Measurements from ENCODE around the gene PRTG. TPM values are rescaled to one million over a fixed set of nuclear protein-coding genes. Genes with fewer than 3 reads are reported as not detected.
A peak's percentile ranks its signal among the peaks of the same experiment; 100 is the strongest.

Gene PRTG
- total and polyA plus RNA-seq, 2 experiments from 2014 or later: 0.63 to 3.4 TPM

GRCh38 chr15:55673287-55673686 lies 69.7 kb downstream of the PRTG start:
- ATAC-seq (peak; percentile 51; the same call in 2 of the 3 replicates), DNase-seq (ENCODE audit: low spot score) (no peak)
- Histone ChIP-seq H2AFZ (no peak overlapping the region), H3K79me2 (replicated peaks; ENCODE audit: insufficient read depth) (no peaks in the 10 kb centered on the region), H3K9me2 (ENCODE audit: insufficient read depth) (no peaks in the 10 kb centered on the region), H3K27me3 (ENCODE audit: insufficient read depth) (no peaks in the 10 kb centered on the region), H3F3A (replicated peaks; ENCODE audit: low read depth) (no peaks in the 10 kb centered on the region), H3K36me3 (ENCODE audit: insufficient read depth) (no peaks in the 10 kb centered on the region), H3K4me1 (ENCODE audit: insufficient read depth) (peaks cover 13% of the 10 kb centered on the region), H3K4me3 (no peak overlapping the region), H3K27ac (ENCODE audit: low read depth) (no peak overlapping the region), H4K20me1 (replicated peaks; ENCODE audit: insufficient read depth) (no peaks in the 10 kb centered on the region), H3K4me2 (no peak overlapping the region)
- H3K27ac Mint-ChIP-seq: no peak overlapping the region; the same call in 1 of the 2 replicates
- H3K27me3 Mint-ChIP-seq (ENCODE audit: insufficient read depth, low read depth, poor library complexity): peaks cover 4% of the 10 kb centered on the region
- H3K9me3 Mint-ChIP-seq: no peaks in the 10 kb centered on the region
- TF ChIP-seq STAT1 (IDR thresholded peaks at IDR 0.05; ENCODE audit: unreplicated experiment): no peak
- no peak for TF ChIP-seq REST (IDR thresholded peaks at IDR 0.05; ENCODE audit: unreplicated experiment)
- no peak for TF ChIP-seq NANOG (IDR thresholded peaks at IDR 0.05; ENCODE audit: borderline replicate concordance)
- no peak for TF ChIP-seq EZH2 (IDR thresholded peaks at IDR 0.05; ENCODE audit: low read depth, unreplicated experiment)
- no peak for TF ChIP-seq EZH2phosphoT487 (IDR thresholded peaks at IDR 0.05; ENCODE audit: unreplicated experiment)
- no peak for TF ChIP-seq JUNB (IDR thresholded peaks at IDR 0.05; ENCODE audit: unreplicated experiment)
- TF ChIP-seq CTCF (conservative IDR thresholded peaks at IDR 0.05; ENCODE audit: low read depth in 2 of 2): no peak
- TF ChIP-seq ZNF114 (CRISPR knock-in tag; IDR thresholded peaks at IDR 0.05): no peak
- TF ChIP-seq CREB1 (CRISPR knock-in tag; IDR thresholded peaks at IDR 0.05; ENCODE audit: low read depth): no peak
- no peak for TF ChIP-seq ETS1 (IDR thresholded peaks at IDR 0.05)
- no peak for TF ChIP-seq ZNF462 (CRISPR knock-in tag; IDR thresholded peaks at IDR 0.05)
- TF ChIP-seq ZNF331 (CRISPR knock-in tag; IDR thresholded peaks at IDR 0.05; ENCODE audit: low read depth): no peak
- TF ChIP-seq POLR2AphosphoS5 (IDR thresholded peaks at IDR 0.05; ENCODE audit: low read depth): no peak
- no peak overlapping the region for H3K4me3 Mint-ChIP-seq
- H3K4me1 Mint-ChIP-seq: peaks cover 27% of the 10 kb centered on the region
- no peaks in the 10 kb centered on the region for H3K36me3 Mint-ChIP-seq (ENCODE audit: low read depth)

Measured in GM23338 (cell line).